IPS-20b (cell line): ENCODE results near the gene AARS2.
A peak's percentile ranks its signal among the peaks of the same experiment; 100 is the strongest.

Experiments
- H3K27ac ChIP-seq: one replicate; pipeline ENCODE4 v1.5.1; 2013; ENCODE audit warnings: low read length
- H3K27me3 ChIP-seq: 2 replicates; pipeline ENCODE4 v1.6.1; 2013; ENCODE audit warnings: mild to moderate bottlenecking, low read length, inconsistent platforms; ENCODE audit not compliant: insufficient read depth
- H3K36me3 ChIP-seq: 2 replicates; pipeline ENCODE4 v1.6.1; 2013; ENCODE audit warnings: low read depth, mild to moderate bottlenecking, inconsistent platforms, low read length, moderate library complexity; ENCODE audit not compliant: insufficient read depth
- H3K4me1 ChIP-seq: 2 replicates; pipeline ENCODE4 v1.6.1; 2013; ENCODE audit warnings: mild to moderate bottlenecking, control low read depth, inconsistent platforms, low read length, moderate library complexity; ENCODE audit not compliant: insufficient read depth
- H3K4me3 ChIP-seq: 2 replicates; pipeline ENCODE4 v1.5.1; 2013; ENCODE audit warnings: mild to moderate bottlenecking, low read length, inconsistent platforms
- H3K9ac ChIP-seq: 2 replicates; pipeline ENCODE4 v1.6.1; 2013; ENCODE audit warnings: low read depth, mild to moderate bottlenecking, inconsistent platforms, low read length, moderate library complexity
- H3K9me3 ChIP-seq: 2 replicates; pipeline ENCODE4 v1.6.1; 2013; ENCODE audit warnings: mild to moderate bottlenecking, low read depth, low read length, inconsistent platforms; ENCODE audit not compliant: insufficient read depth

AARS2 gene

GRCh38 chr6:44298055-44298803 is 14.9 kb downstream of the AARS2 start:
- no peaks in the 10 kb centered on the region for H3K9me3 ChIP-seq
- H3K27me3 ChIP-seq = peaks cover 42% of the 10 kb centered on the region
- no peaks in the 10 kb centered on the region; the same call in 1 of the 2 replicates for H3K4me1 ChIP-seq
- H3K4me3 ChIP-seq = peak overlapping the region; percentile 79
- H3K27ac ChIP-seq = no peak overlapping the region
- peak overlapping the region; percentile 65; the same call in 1 of the 2 replicates for H3K9ac ChIP-seq
- H3K36me3 ChIP-seq = peaks cover 32% of the 10 kb centered on the region

DNA sequence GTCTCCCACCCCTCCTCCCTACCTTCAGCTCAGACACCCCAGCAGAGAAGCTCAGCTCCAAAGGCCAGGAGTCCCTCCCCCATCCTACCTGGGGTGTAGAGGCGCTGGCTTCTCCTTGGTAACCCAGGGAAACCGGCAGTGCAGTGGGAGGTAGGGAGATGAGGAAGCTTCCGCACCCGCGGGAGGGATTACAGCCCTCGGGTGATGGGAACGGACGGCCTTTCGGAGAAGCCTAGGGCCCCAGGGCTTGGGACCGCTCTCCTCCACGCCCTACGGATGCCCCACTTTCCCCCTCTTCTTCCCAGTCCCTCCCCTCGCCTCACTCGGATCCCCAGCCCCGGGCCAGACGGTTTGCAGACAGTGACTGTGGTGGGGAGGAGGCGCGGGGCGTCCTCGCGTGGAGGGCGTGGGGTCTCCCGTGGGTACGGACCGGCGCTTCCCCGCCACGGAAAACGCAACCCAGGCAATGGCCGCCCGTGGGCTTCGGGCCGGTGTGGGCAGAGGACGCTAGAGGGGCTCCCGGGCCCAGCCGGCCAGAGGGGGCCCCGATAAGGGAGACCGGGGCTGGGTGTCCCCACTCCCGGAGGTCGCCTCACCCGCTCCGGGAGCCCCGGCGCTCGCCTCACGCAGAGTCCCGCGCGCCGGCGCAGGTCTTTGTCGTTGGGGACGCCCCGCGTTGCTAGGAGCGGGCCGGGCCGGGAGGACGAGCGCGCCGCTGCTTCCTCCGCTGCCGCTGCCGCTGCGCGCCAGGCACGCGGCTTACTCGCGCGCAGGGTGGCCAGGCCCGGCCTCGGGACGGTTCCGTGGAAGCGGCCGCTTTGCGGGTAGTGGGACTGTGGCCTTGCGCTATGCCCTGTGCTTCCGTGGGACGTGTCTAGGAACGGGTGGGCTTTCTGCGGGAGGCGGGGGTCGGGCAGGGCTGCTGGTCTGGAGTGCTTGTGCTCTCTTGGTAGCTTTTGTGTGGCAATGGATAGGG is 15.8 kb downstream of the AARS2 start:
- Histone ChIP-seq H3K4me1 (no peaks in the 10 kb centered on the region; the same call in 1 of the 2 replicates), H3K36me3 (peaks cover 24% of the 10 kb centered on the region), H3K27me3 (peaks cover 48% of the 10 kb centered on the region), H3K9me3 (no peaks in the 10 kb centered on the region), H3K9ac (peak overlapping the region; percentile 65; the same call in 1 of the 2 replicates), H3K27ac (no peak overlapping the region), H3K4me3 (peak overlapping the region; percentile 79)

GRCh38 chr6:44294832-44295791 is 18.0 kb downstream of the AARS2 start:
- Histone ChIP-seq H3K27me3 (peaks cover 69% of the 10 kb centered on the region), H3K4me1 (no peaks in the 10 kb centered on the region; the same call in 1 of the 2 replicates), H3K36me3 (peaks cover 1% of the 10 kb centered on the region), H3K27ac (no peak overlapping the region), H3K9ac (no peak overlapping the region), H3K9me3 (no peaks in the 10 kb centered on the region), H3K4me3 (no peak overlapping the region)

GRCh38 chr6:44292661-44293365 is 20.3 kb downstream of the AARS2 start:
- no peaks in the 10 kb centered on the region; the same call in 1 of the 2 replicates for H3K4me1 ChIP-seq
- no peak overlapping the region for H3K9ac ChIP-seq
- no peaks in the 10 kb centered on the region for H3K9me3 ChIP-seq
- H3K27ac ChIP-seq = no peak overlapping the region
- no peaks in the 10 kb centered on the region for H3K36me3 ChIP-seq
- no peak overlapping the region for H3K4me3 ChIP-seq
- peaks cover 75% of the 10 kb centered on the region for H3K27me3 ChIP-seq

DNA sequence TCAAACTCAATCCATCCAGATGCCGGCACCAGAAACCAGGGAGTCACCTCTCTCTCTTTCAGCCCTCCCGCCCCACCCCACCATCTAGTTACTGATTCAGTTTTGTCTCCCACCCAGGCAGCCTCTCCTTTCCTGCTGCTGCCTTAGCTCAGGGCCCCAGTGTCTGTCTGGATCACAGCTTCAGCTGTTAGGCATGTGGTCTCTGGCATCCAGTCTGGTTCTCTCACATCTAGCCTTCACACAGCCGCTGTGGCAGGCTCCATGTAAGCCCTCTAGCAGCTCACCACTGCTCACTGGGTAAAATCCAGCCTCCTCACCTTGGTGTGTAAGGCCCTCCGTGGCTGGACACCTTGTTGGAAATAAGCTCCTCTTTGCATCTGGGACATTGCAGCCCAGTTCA is 21.3 kb downstream of the AARS2 start:
- Histone ChIP-seq H3K4me3 (no peak overlapping the region), H3K9ac (no peak overlapping the region), H3K4me1 (no peaks in the 10 kb centered on the region; the same call in 1 of the 2 replicates), H3K27me3 (peaks cover 76% of the 10 kb centered on the region), H3K9me3 (no peaks in the 10 kb centered on the region), H3K36me3 (no peaks in the 10 kb centered on the region), H3K27ac (no peak overlapping the region)

- Histone ChIP-seq H3K9me3 (no peaks in the 10 kb centered on the region), H3K27ac (no peak overlapping the region), H3K4me3 (no peak overlapping the region), H3K9ac (no peak overlapping the region), H3K27me3 (peaks cover 74% of the 10 kb centered on the region), H3K36me3 (no peaks in the 10 kb centered on the region), H3K4me1 (no peaks in the 10 kb centered on the region)
Observed at GRCh38 chr6:44289726-44290260, 23.4 kb downstream of the AARS2 start.

GRCh38 chr6:44286747-44287146 is 26.4 kb downstream of the AARS2 start:
- H3K4me1 ChIP-seq = no peaks in the 10 kb centered on the region
- no peak overlapping the region for H3K27ac ChIP-seq
- no peak overlapping the region for H3K9ac ChIP-seq
- no peaks in the 10 kb centered on the region for H3K36me3 ChIP-seq
- H3K27me3 ChIP-seq = peaks cover 86% of the 10 kb centered on the region
- H3K4me3 ChIP-seq = no peak overlapping the region
- no peaks in the 10 kb centered on the region for H3K9me3 ChIP-seq

GRCh38 chr6:44286285-44286565 is 26.9 kb downstream of the AARS2 start:
- Histone ChIP-seq H3K27ac (no peak overlapping the region), H3K4me1 (no peaks in the 10 kb centered on the region), H3K9ac (no peak overlapping the region), H3K36me3 (no peaks in the 10 kb centered on the region), H3K9me3 (no peaks in the 10 kb centered on the region), H3K4me3 (no peak overlapping the region), H3K27me3 (peaks cover 81% of the 10 kb centered on the region)

GRCh38 chr6:44285552-44286284 is 27.4 kb downstream of the AARS2 start:
- Histone ChIP-seq H3K9ac (no peak overlapping the region), H3K4me3 (no peak overlapping the region), H3K27ac (no peak overlapping the region), H3K36me3 (no peaks in the 10 kb centered on the region), H3K27me3 (peaks cover 76% of the 10 kb centered on the region), H3K4me1 (no peaks in the 10 kb centered on the region), H3K9me3 (no peaks in the 10 kb centered on the region)

- H3K4me1 ChIP-seq = no peaks in the 10 kb centered on the region
- H3K9ac ChIP-seq = no peak overlapping the region
- no peak overlapping the region for H3K27ac ChIP-seq
- H3K36me3 ChIP-seq = no peaks in the 10 kb centered on the region
- no peak overlapping the region for H3K4me3 ChIP-seq
- H3K27me3 ChIP-seq = peaks cover 71% of the 10 kb centered on the region
- H3K9me3 ChIP-seq = no peaks in the 10 kb centered on the region
Observed at GRCh38 chr6:44284867-44285266, 28.3 kb downstream of the AARS2 start.
